Islet precursor cell (in vitro differentiated cells): Measurements from ENCODE around the gene TNFSF13.
A peak's percentile ranks its signal among the peaks of the same experiment; 100 is the strongest.

Experiments
- DNase-seq: peaks from one replicate; pipeline ENCODE4 v3.0.0-alpha.2; 2018

Gene TNFSF13

DNA sequence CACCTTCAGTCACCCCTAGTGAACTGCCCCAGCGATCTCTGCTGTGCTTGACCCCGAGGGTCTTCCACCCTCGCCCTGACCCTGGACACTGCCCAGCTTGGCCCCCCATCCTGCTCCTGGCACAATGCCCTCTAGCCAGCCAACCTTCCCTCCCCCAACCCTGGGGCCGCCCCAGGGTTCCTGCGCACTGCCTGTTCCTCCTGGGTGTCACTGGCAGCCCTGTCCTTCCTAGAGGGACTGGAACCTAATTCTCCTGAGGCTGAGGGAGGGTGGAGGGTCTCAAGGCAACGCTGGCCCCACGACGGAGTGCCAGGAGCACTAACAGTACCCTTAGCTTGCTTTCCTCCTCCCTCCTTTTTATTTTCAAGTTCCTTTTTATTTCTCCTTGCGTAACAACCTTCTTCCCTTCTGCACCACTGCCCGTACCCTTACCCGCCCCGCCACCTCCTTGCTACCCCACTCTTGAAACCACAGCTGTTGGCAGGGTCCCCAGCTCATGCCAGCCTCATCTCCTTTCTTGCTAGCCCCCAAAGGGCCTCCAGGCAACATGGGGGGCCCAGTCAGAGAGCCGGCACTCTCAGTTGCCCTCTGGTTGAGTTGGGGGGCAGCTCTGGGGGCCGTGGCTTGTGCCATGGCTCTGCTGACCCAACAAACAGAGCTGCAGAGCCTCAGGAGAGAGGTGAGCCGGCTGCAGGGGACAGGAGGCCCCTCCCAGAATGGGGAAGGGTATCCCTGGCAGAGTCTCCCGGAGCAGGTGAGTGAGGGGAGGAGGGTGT lies at the start of gene TNFSF13:
Gene TNFSF13 (plus strand): TSS at position 207 of the 776 bp plus-strand sequence. CDS start 290 bp downstream, at position 497.
- DNase-seq: peak; percentile 49

DNA sequence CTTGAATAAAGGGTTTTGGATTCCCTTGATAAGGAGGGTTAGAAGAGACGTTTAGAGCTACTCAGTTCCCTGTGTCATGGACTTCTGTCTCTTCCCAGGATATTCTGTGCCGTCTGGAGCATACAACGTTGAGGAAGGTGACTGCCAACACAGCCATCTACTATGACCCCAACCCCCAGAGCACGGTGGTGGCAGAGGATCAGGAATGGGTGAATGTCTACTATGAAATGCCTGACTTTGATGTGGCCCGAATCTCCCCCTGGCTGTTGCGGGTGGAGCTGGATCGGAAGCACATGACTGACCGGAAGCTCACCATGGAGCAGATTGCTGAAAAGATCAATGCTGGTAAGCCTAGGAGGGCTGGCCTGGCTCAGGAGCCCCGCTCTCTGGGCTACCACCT lies 49.7 kb upstream of the TNFSF13 start:
- DNase-seq: no peak

GRCh38 chr17:7509937-7510336 lies 48.6 kb upstream of the TNFSF13 start:
- DNase-seq: no peak

- no peak for DNase-seq
Observed at GRCh38 chr17:7511108-7511507, 47.4 kb upstream of the TNFSF13 start.

- no peak for DNase-seq
Observed at GRCh38 chr17:7512105-7512504, 46.4 kb upstream of the TNFSF13 start.

- DNase-seq: peak; percentile 51
Observed at GRCh38 chr17:7512824-7513540, 45.6 kb upstream of the TNFSF13 start.

DNA sequence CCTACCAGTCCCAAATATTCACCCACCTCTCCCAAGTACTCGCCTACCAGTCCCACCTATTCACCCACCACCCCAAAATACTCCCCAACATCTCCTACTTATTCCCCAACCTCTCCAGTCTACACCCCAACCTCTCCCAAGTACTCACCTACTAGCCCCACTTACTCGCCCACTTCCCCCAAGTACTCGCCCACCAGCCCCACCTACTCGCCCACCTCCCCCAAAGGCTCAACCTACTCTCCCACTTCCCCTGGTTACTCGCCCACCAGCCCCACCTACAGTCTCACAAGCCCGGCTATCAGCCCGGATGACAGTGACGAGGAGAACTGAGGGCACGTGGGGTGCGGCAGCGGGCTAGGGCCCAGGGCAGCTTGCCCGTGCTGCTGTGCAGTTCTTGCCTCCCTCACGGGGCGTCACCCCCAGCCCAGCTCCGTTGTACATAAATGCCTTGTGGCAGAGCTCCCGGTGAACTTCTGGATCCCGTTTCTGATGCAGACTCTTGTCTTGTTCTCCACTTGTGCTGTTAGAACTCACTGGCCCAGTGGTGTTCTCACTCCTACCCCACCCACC lies 44.6 kb upstream of the TNFSF13 start:
- peak; percentile 63 for DNase-seq

DNA sequence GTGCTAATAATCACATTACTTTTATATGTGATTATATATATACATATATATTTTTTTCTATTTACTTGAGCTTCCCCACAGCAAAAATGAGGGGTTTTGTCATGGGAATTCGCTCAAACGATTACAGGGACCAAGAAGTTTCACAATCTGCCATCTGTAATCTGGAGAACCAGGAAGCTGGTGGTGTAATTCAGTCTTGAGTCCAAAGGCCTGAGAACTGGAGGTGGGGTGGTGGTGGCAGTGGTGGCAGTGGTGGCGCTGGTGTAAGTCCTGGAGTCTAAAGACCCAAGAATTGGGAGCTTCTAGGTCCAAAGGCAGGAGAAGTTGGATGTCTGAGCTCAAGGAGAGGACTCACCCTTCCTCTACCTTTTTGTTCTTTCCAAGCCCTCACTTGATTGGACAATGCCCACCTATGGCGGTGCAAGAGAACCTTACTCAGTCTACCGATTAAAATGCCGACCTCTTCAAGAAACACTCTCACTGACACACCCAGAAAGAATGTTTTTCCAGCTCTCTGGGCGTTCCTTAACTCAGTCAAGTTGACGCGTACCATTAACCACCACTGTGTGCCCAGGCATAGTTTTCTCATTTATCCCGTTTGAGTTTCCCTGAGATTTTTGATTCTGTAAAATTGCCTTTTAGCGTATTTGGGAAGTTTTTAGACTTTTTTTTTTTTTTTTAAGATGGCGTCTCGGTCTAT lies 42.5 kb upstream of the TNFSF13 start:
- DNase-seq: no peak

DNA sequence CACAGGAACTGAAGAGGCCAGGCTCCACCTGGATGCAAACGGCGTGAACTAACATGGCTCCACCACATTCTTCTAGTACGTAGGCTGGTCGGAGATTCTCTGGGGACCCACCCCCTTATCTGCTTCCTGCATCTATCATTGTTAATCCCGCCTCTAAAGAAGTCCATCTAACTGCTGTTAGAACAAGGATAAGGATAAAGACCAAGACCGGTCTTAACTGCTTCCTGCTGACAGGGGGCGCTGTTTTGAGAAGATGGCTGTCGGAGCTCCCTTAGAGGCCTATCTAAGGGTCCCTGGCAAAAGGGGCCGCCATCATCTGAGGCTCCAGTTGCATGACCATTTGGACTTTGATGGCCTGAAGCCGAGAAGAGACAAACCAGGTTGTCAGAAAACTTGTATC lies 35.5 kb upstream of the TNFSF13 start:
- no peak for DNase-seq

GRCh38 chr17:7528842-7529241 lies 29.7 kb upstream of the TNFSF13 start:
- no peak for DNase-seq

DNA sequence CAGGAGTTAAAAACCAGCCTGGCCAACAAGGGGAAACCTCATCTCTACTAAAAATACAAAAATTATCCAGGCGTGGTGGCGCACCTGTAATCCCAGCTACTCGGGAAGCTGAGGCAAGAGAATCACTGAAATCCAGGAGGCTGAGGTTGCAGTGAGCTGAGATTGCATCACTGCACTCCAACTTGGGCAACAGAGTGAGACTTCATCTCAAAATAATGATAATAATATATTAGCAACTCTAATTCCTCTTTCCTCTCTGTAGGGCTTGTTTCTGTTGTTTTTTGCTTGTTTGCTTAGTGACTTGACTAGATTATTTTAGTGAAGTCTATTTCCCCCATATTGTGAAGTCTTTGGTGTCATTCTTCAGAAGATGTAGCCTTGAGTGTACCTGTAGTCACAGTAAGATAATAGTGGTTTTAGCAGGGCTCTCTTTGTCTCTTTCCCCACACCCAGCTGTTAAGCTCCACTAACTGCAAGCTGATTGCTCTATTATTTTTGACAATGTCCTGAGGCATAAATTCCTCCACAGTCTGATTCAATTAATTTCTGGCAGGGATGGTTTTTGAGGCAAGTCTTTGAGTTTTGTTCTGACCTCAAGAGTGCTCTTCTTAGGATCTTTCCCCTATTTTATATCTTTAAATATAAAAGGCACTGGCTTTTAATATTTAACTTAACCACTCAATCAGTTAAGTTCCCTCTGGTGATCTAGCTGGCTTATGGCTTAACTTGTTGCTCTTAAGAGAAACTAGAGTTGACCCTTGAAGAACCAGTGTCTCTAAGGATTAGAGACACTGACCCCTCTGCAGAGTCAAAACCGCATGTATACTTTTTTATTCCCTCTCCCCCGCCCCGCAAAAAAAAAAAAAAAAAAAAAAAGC lies 28.3 kb upstream of the TNFSF13 start:
- DNase-seq: no peak

- no peak for DNase-seq
Observed at GRCh38 chr17:7538050-7538449, 20.5 kb upstream of the TNFSF13 start.

DNA sequence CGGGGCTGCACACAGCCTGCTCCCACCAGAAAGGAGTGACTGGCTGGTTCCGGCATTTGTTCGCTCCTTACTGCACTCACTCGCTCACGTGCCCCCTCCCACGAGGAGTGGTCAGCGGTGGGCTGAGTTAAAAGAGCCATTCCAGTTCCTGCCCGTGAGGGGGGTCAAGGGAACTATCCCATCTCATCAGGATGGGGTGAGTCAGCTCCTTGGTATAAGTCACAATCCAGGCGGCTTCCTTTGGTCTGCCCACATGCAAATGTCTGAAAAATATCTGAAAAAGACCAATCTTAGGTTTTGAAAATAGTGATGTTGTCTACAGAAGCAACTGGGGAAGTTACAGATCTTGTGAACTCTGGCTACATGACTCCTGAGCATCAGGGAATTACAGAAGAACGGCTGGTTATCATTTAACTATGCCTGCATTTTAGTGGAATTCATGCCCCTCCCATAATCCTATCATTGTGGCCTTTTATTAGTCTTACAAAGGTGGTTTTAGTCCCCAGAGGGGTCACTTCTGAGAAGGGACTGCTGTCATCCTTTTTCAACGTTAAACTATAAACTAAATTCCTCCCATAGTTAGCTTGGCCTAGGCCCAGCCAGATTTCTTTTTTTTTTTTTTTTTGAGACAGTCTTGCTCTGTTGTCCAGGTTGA lies 19.5 kb upstream of the TNFSF13 start:
- no peak for DNase-seq

DNA sequence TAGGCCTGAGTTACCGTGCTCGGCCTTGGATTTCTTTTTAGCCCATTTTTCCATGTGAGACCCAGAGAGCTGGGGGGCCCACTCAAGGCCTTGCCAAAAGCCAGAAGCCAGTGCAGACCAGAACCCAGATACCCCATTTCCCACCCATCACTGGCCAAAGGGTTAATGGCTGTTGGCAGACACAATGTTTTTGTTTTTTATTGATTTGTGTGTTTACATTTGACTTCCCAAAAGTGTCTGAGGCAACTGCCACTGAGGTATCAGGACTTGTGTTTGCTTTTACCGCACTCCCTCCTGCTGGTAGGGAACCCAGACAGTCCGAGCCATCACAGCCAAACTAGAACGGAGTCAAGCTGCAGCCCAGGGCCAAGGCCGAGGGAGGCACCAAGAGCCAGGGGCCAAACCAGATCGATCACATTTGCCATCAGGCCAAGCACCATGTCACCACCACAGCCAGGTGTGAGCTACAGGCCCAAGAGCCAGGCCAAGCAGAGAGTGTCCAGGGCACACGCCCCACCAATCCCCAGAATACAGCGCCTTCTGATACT lies 17.4 kb upstream of the TNFSF13 start:
- DNase-seq: no peak

DNA sequence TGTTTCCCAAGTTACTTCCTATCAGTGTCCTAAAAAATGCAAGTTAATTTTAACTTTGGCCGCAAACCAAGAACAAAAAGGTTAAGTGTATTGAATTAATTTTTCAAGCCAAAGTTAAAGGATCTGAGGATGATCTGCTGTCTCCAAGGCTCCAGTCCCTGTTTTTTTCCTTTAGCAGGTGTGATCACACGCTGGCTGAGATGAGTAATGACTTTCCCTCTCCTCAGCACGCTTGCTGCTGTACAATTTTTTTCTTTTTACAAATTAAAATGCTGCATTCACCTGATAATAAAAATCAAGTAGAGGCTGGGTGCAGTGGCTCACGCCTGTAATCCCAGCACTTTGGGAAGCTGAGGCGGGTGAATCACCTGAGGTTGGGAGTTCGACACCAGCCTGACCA lies 13.6 kb upstream of the TNFSF13 start:
- no peak for DNase-seq

GRCh38 chr17:7548585-7549400 lies 9.8 kb upstream of the TNFSF13 start, which contains the start of gene TNFSF12:
TSS of gene TNFSF12 (plus strand) at chr17:7549058. CDS start at chr17:7549154, 96 bp downstream.
- DNase-seq: peak; percentile 82

- DNase-seq: no peak
Observed at GRCh38 chr17:7549401-7550055, 9.0 kb upstream of the TNFSF13 start.

- no peak for DNase-seq
Observed at GRCh38 chr17:7550344-7550743, 8.2 kb upstream of the TNFSF13 start.

DNA sequence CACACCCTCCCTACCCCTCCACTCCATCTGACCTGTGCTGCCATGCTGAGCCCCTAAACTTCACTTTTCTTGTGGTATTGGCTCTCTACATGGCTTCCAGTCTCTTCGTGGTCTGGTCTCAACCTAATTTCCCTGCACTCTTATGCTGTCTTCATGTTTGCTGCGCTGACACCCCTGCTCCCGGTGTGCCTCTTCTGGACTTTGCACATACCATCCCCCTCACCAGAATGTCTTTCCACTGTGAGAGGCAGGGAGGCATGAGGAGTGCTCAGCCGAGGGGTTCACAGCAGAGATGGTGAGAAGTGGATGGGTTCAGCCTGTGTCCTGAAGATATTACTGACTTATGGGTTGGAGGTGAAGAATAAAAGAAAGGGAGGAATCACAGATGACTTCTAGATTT lies 7.2 kb upstream of the TNFSF13 start:
- no peak for DNase-seq

DNA sequence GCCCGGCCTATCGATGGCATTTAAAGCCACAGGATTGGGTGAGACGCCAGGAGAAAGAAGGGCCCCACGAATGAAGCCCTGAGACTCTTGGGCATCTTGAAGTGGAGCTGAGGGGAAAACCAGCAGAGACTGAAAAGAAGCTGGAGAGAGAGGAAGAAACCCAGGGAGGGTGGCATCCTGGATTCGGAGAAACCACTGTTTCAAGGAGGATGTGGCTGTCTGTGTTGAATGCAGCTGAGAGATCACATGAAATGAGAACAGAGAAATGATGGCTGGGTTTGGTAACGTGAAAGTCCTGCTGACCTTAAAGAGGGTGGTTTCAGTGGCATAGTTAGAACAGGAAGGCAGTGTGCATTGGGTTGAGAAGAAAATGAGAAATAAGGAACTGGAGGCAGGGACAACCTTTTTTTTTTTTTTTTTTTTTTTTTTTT lies 5.9 kb upstream of the TNFSF13 start:
- no peak for DNase-seq
